RKO (cell line): ENCODE measurements around the gene EPSTI1.
"Not testable (repeated sequence)": the region's sequence is repeated elsewhere in the genome, so short reads cannot be mapped to it uniquely, and the experiment has no call there.

Experiments
- DNase-seq: peaks from one replicate; pipeline ENCODE4 v3.0.0-alpha.2; 2016; ENCODE audit warnings: low spot score

EPSTI1 gene

GRCh38 chr13:42894765-42895243, 97.2 kb downstream of the EPSTI1 start:
- DNase-seq, result no peak

GRCh38 chr13:42893214-42893671, 98.8 kb downstream of the EPSTI1 start:
- no peak for DNase-seq

- DNase-seq, result no peak
Measured at GRCh38 chr13:42892760-42893159, 99.3 kb downstream of the EPSTI1 start.

GRCh38 chr13:42891591-42891990, 100.5 kb downstream of the EPSTI1 start:
- DNase-seq, result no peak

GRCh38 chr13:42885325-42885724, 106.7 kb downstream of the EPSTI1 start:
- DNase-seq, result no peak

- no peak for DNase-seq
Measured at GRCh38 chr13:42883771-42884467, 108.1 kb downstream of the EPSTI1 start.

GRCh38 chr13:42883142-42883541, 108.9 kb downstream of the EPSTI1 start:
- no peak for DNase-seq

- no peak for DNase-seq
Measured at GRCh38 chr13:42880056-42880605, 111.9 kb downstream of the EPSTI1 start.

- no peak for DNase-seq
Measured at GRCh38 chr13:42878721-42879120, 113.3 kb downstream of the EPSTI1 start.

- peak; percentile 25 for DNase-seq
Measured at GRCh38 chr13:42876887-42877545, 115.0 kb downstream of the EPSTI1 start.

- DNase-seq, result no peak
Measured at GRCh38 chr13:42876270-42876714, 115.7 kb downstream of the EPSTI1 start.

GRCh38 chr13:42875475-42876269, 116.4 kb downstream of the EPSTI1 start:
- no peak for DNase-seq

GRCh38 chr13:42874221-42874620, 117.8 kb downstream of the EPSTI1 start:
- DNase-seq, result no peak

- no peak for DNase-seq
Measured at GRCh38 chr13:42873081-42873480, 119.0 kb downstream of the EPSTI1 start.

- DNase-seq, result no peak
Measured at GRCh38 chr13:42867232-42867631, 124.8 kb downstream of the EPSTI1 start.

GRCh38 chr13:42865768-42866102, 126.3 kb downstream of the EPSTI1 start:
- no peak for DNase-seq

GRCh38 chr13:42864952-42865767, 126.9 kb downstream of the EPSTI1 start:
- no peak for DNase-seq

GRCh38 chr13:42862370-42862769, 129.7 kb downstream of the EPSTI1 start:
- not testable (repeated sequence) for DNase-seq

GRCh38 chr13:42860485-42860884, 131.6 kb downstream of the EPSTI1 start:
- no peak for DNase-seq

GRCh38 chr13:42859760-42860159, 132.3 kb downstream of the EPSTI1 start:
- no peak for DNase-seq

- no peak for DNase-seq
Measured at GRCh38 chr13:42855410-42855809, 136.6 kb downstream of the EPSTI1 start.

- no peak for DNase-seq
Measured at GRCh38 chr13:42852136-42852535, 139.9 kb downstream of the EPSTI1 start.
